ENCODE results near the gene C3orf80.
A peak's percentile ranks its signal among the peaks of the same experiment; 100 is the strongest.
"Not testable (repeated sequence)": the region's sequence is repeated elsewhere in the genome, so short reads cannot be mapped to it uniquely, and the experiment has no call there.

Gene C3orf80

GRCh38 chr3:160225176-160226025, at the start of gene C3orf80:
Gene C3orf80 (plus strand): TSS chr3:160225422. CDS start chr3:160225636, 214 bp downstream.
- H3K4me3 ChIP-seq (ENCODE audit: low read depth in 1 of 2, low read length in 1 of 2), result peak within 1 kb of the TSS; percentile 21 to 35
- no peaks in the 10 kb centered on the region for H3K36me3 ChIP-seq
- H3K27ac ChIP-seq, result no peak within 1 kb of the TSS
- peaks cover 13 to 32% of the 10 kb centered on the region in 2 experiments for H3K4me1 ChIP-seq (ENCODE audit: control insufficient read depth in 1 of 2, insufficient read depth in 1 of 2, low read depth in 1 of 2, low read length in 1 of 2)
- H3K27me3 ChIP-seq, result peaks cover 94% of the 10 kb centered on the region
- no peak for TF ChIP-seq CTCF (IDR thresholded peaks at IDR 0.05)
- H3K9me3 ChIP-seq, result no peaks in the 10 kb centered on the region

GRCh38 chr3:160176923-160177322, 48.3 kb upstream of the C3orf80 start:
- Histone ChIP-seq H3K4me3 (ENCODE audit: low read depth in 1 of 2, low read length in 1 of 2) (no peak overlapping the region), H3K27me3 (peaks cover 12% of the 10 kb centered on the region)
- no peak for TF ChIP-seq CTCF (IDR thresholded peaks at IDR 0.05)

GRCh38 chr3:160178661-160179060, 46.6 kb upstream of the C3orf80 start:
- H3K36me3 ChIP-seq; H3K4me3 ChIP-seq (ENCODE audit: low read depth in 1 of 2, low read length in 1 of 2); H3K9me3 ChIP-seq; H3K4me1 ChIP-seq (ENCODE audit: control insufficient read depth in 1 of 2, insufficient read depth in 1 of 2, low read depth in 1 of 2, low read length in 1 of 2); H3K27ac ChIP-seq: not testable (repeated sequence)
- H3K27me3 ChIP-seq, result peaks cover 12% of the 10 kb centered on the region

More at GRCh38 chr3:160176923-160177322, 48.3 kb upstream of the C3orf80 start:
- Histone ChIP-seq H3K27ac (no peak overlapping the region), H3K36me3 (no peaks in the 10 kb centered on the region), H3K4me1 (ENCODE audit: control insufficient read depth in 1 of 2, insufficient read depth in 1 of 2, low read depth in 1 of 2, low read length in 1 of 2) (no peaks in the 10 kb centered on the region), H3K9me3 (no peaks in the 10 kb centered on the region)

- not testable (repeated sequence) for H3K4me1 ChIP-seq (ENCODE audit: control insufficient read depth in 1 of 2, insufficient read depth in 1 of 2, low read depth in 1 of 2, low read length in 1 of 2); H3K36me3 ChIP-seq; H3K9me3 ChIP-seq; H3K4me3 ChIP-seq (ENCODE audit: low read depth in 1 of 2, low read length in 1 of 2); H3K27ac ChIP-seq
- peaks cover 12% of the 10 kb centered on the region for H3K27me3 ChIP-seq
Measured at GRCh38 chr3:160179403-160179802, 45.8 kb upstream of the C3orf80 start.

GRCh38 chr3:160179906-160180305, 45.3 kb upstream of the C3orf80 start:
- Histone ChIP-seq H3K4me3 (ENCODE audit: low read depth in 1 of 2, low read length in 1 of 2) (no peak overlapping the region), H3K4me1 (ENCODE audit: control insufficient read depth in 1 of 2, insufficient read depth in 1 of 2, low read depth in 1 of 2, low read length in 1 of 2) (no peaks in the 10 kb centered on the region), H3K9me3 (no peaks in the 10 kb centered on the region), H3K27me3 (peaks cover 12% of the 10 kb centered on the region), H3K36me3 (no peaks in the 10 kb centered on the region), H3K27ac (no peak overlapping the region)
- no peak for TF ChIP-seq CTCF (IDR thresholded peaks at IDR 0.05)

GRCh38 chr3:160180581-160181216, 44.5 kb upstream of the C3orf80 start:
- Histone ChIP-seq H3K27me3 (peaks cover 12% of the 10 kb centered on the region), H3K36me3 (no peaks in the 10 kb centered on the region), H3K4me1 (ENCODE audit: control insufficient read depth in 1 of 2, insufficient read depth in 1 of 2, low read depth in 1 of 2, low read length in 1 of 2) (no peaks in the 10 kb centered on the region), H3K9me3 (no peaks in the 10 kb centered on the region), H3K4me3 (ENCODE audit: low read depth in 1 of 2, low read length in 1 of 2) (no peak overlapping the region), H3K27ac (no peak overlapping the region)
- no peak for TF ChIP-seq CTCF (IDR thresholded peaks at IDR 0.05)

Data from neutrophil (primary cell).